ENCODE data around the gene CWC22. TPM values are rescaled to one million over a fixed set of nuclear protein-coding genes. Genes with fewer than 3 reads are reported as not detected.

CWC22 gene
- total and polyA plus RNA-seq, 2 donors (not counting 3 experiments of a cell fraction or from before 2014, with no cell fraction given), result 1.8 to 15.7 TPM

DNA sequence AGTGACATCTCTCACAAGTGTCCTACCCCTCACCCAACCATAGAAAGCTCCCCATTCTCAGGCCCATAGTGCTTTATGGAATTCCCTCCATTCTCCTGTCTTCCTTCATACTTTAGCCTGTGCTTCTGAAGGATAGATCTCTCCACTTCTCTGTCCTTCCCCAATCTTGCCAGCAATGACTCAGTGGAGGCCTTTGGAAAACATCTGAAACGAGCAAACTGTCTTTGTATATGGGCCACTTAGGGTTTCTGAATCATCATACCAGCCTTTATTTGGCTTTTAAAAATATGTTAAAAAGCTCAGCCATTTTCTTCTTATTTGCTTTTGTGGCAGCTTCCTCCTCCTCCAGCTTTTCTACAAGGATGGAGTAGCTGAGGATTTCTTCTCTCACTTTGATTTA is 80.1 kb downstream of the CWC22 start:
- ChIA-PET CTCF (interaction anchor here (1.1 kb wide), 1 partner anchor 23 kb away, joined by 3 read pairs; no protein-coding TSS in a partner anchor), POLR2A (no interaction called here)
- BruUV-seq (replicated peaks), result no TSS peak
- Histone ChIP-seq H3K79me2 (ENCODE audit: control insufficient read depth, insufficient read depth, low read length) (no peaks in the 10 kb centered on the region), H3K4me1 (ENCODE audit: control insufficient read depth, extremely low read depth, insufficient read depth, low read length) (no peaks in the 10 kb centered on the region), H3K36me3 (ENCODE audit: control insufficient read depth in 2 of 2, extremely low read depth in 1 of 2, insufficient read depth in 2 of 2, low read length in 2 of 2) (no peaks in the 10 kb centered on the region), H3K9ac (replicated peaks; ENCODE audit: extremely low read depth, insufficient read depth, low read length) (no peak overlapping the region), H2AFZ (ENCODE audit: low read depth, low read length) (no peak overlapping the region), H3K9me1 (replicated peaks; ENCODE audit: control insufficient read depth, extremely low read depth, insufficient read depth, low read length) (no peaks in the 10 kb centered on the region), H4K20me1 (replicated peaks; ENCODE audit: control insufficient read depth, extremely low read depth, insufficient read depth, low read length) (no peaks in the 10 kb centered on the region), H3K27me3 (ENCODE audit: control insufficient read depth in 2 of 2, insufficient read depth in 2 of 2, low read length in 2 of 2) (no peaks in the 10 kb centered on the region), H3K9me3 (replicated peaks; ENCODE audit: control insufficient read depth, insufficient read depth, low read length) (no peaks in the 10 kb centered on the region), H3K4me2 (ENCODE audit: insufficient read depth, low read length) (no peak overlapping the region), H3K27ac (ENCODE audit: insufficient read depth, low read depth, low read length) (no peak overlapping the region), H3K4me3 (replicated peaks in 1 of 3; ENCODE audit: insufficient read depth in 1 of 3, low read depth in 1 of 3, low read length in 3 of 3) (no peak overlapping the region)
- dilution Hi-C loops (cut with MboI; ENCODE audit: extremely low pct_ligation_motif_present, low sequenced_read_pairs) (no loop called here), intact Hi-C loops (cut with micrococcal nuclease) (no loop called here)
- no peak for FAIRE-seq
- no peak for DNase-seq (ENCODE audit: low read depth, low spot score)
- TF ChIP-seq EZH2 (IDR thresholded peaks at IDR 0.05; ENCODE audit: borderline replicate concordance, low read depth, low read length, severe bottlenecking), result no peak
- TF ChIP-seq POLR2A (IDR thresholded peaks at IDR 0.05; ENCODE audit: low read depth, low read length), result no peak
- TF ChIP-seq, protein P1, sequence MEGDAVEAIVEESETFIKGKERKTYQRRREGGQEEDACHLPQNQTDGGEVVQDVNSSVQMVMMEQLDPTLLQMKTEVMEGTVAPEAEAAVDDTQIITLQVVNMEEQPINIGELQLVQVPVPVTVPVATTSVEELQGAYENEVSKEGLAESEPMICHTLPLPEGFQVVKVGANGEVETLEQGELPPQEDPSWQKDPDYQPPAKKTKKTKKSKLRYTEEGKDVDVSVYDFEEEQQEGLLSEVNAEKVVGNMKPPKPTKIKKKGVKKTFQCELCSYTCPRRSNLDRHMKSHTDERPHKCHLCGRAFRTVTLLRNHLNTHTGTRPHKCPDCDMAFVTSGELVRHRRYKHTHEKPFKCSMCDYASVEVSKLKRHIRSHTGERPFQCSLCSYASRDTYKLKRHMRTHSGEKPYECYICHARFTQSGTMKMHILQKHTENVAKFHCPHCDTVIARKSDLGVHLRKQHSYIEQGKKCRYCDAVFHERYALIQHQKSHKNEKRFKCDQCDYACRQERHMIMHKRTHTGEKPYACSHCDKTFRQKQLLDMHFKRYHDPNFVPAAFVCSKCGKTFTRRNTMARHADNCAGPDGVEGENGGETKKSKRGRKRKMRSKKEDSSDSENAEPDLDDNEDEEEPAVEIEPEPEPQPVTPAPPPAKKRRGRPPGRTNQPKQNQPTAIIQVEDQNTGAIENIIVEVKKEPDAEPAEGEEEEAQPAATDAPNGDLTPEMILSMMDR (IDR thresholded peaks at IDR 0.05; ENCODE audit: extremely low read depth in 1 of 2, insufficient read depth in 1 of 2, low read depth in 1 of 2, low read length in 2 of 2), result no peak

- Histone ChIP-seq H2AFZ (ENCODE audit: low read depth, low read length) (no peak overlapping the region), H3K9me1 (replicated peaks; ENCODE audit: control insufficient read depth, extremely low read depth, insufficient read depth, low read length) (no peaks in the 10 kb centered on the region), H3K4me1 (ENCODE audit: control insufficient read depth, extremely low read depth, insufficient read depth, low read length) (no peaks in the 10 kb centered on the region), H3K4me2 (ENCODE audit: insufficient read depth, low read length) (no peak overlapping the region), H3K36me3 (ENCODE audit: control insufficient read depth in 2 of 2, extremely low read depth in 1 of 2, insufficient read depth in 2 of 2, low read length in 2 of 2) (no peaks in the 10 kb centered on the region), H3K9me3 (replicated peaks; ENCODE audit: control insufficient read depth, insufficient read depth, low read length) (no peaks in the 10 kb centered on the region), H3K27ac (ENCODE audit: insufficient read depth, low read depth, low read length) (no peak overlapping the region), H3K4me3 (replicated peaks in 1 of 3; ENCODE audit: insufficient read depth in 1 of 3, low read depth in 1 of 3, low read length in 3 of 3) (no peak overlapping the region), H3K9ac (replicated peaks; ENCODE audit: extremely low read depth, insufficient read depth, low read length) (no peak overlapping the region), H3K27me3 (ENCODE audit: control insufficient read depth in 2 of 2, insufficient read depth in 2 of 2, low read length in 2 of 2) (no peaks in the 10 kb centered on the region), H3K79me2 (ENCODE audit: control insufficient read depth, insufficient read depth, low read length) (no peaks in the 10 kb centered on the region), H4K20me1 (replicated peaks; ENCODE audit: control insufficient read depth, extremely low read depth, insufficient read depth, low read length) (no peaks in the 10 kb centered on the region)
- BruUV-seq (replicated peaks), result no TSS peak
- ChIA-PET CTCF (no interaction called here), POLR2A (no interaction called here)
- FAIRE-seq (no peak), DNase-seq (ENCODE audit: low read depth, low spot score) (no peak)
- intact Hi-C loops (cut with micrococcal nuclease) (no loop called here), dilution Hi-C loops (cut with MboI; ENCODE audit: extremely low pct_ligation_motif_present, low sequenced_read_pairs) (no loop called here)
- TF ChIP-seq GATA2 (IDR thresholded peaks at IDR 0.05; ENCODE audit: insufficient read depth, insufficient read length, low read depth, low read length), result no peak
- no peak for TF ChIP-seq MAX (IDR thresholded peaks at IDR 0.05; ENCODE audit: insufficient read depth, insufficient read length)
- TF ChIP-seq POLR2AphosphoS5 (IDR thresholded peaks at IDR 0.05; ENCODE audit: insufficient read depth, low read depth, low read length), result no peak
- no peak for TF ChIP-seq POLR2A (IDR thresholded peaks at IDR 0.05; ENCODE audit: low read depth, low read length)
- no peak for TF ChIP-seq FOS (IDR thresholded peaks at IDR 0.05; ENCODE audit: borderline replicate concordance, insufficient read depth, low read length)
- TF ChIP-seq, protein P1 (IDR thresholded peaks at IDR 0.05; ENCODE audit: extremely low read depth in 1 of 2, insufficient read depth in 1 of 2, low read depth in 1 of 2, low read length in 2 of 2), result no peak
- TF ChIP-seq EZH2 (IDR thresholded peaks at IDR 0.05; ENCODE audit: borderline replicate concordance, low read depth, low read length, severe bottlenecking), result no peak
- no peak for TF ChIP-seq JUN (IDR thresholded peaks at IDR 0.05; ENCODE audit: borderline replicate concordance, insufficient read depth, insufficient read length, low read depth)
- no peak for TF ChIP-seq MYC (IDR thresholded peaks at IDR 0.05; ENCODE audit: low read depth, low read length)
Measured at GRCh38 chr2:179925713-179926112, 81.4 kb downstream of the CWC22 start.
